GM18517 (cell line): ENCODE data around the gene ESPNL.
"Not testable (repeated sequence)": the region's sequence is repeated elsewhere in the genome, so short reads cannot be mapped to it uniquely, and the experiment has no call there.

Experiments
- ATAC-seq: cut with Tn5 transposase; IDR thresholded peaks from one replicate; pipeline ENCODE4 v1.9.1; 2021; ENCODE audit warnings: mild to moderate bottlenecking, moderate library complexity; ENCODE audit not compliant: unreplicated experiment

Gene ESPNL

GRCh38 chr2:238114851-238115660 lies 14.9 kb downstream of the ESPNL start:
- ATAC-seq = no peak

DNA sequence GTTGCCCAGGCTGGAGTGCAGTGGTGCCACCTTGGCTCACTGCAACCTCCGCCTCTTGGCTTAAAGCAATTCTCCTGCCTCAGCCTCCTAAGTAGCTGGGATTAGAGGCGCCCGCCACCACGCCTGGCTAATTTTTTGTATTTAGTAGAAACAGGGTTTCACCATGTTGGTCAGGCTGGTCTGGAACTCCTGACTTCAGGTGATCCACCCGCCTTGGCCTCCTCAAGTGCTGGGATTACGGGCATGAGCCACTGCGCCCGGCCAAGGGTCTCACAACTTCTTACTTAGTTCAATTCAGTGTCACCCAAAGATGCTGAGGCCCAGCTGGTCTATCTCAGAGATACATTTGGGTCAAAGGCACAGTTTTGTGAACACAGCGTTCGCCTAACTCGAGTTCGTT lies 15.6 kb downstream of the ESPNL start:
- not testable (repeated sequence) for ATAC-seq

DNA sequence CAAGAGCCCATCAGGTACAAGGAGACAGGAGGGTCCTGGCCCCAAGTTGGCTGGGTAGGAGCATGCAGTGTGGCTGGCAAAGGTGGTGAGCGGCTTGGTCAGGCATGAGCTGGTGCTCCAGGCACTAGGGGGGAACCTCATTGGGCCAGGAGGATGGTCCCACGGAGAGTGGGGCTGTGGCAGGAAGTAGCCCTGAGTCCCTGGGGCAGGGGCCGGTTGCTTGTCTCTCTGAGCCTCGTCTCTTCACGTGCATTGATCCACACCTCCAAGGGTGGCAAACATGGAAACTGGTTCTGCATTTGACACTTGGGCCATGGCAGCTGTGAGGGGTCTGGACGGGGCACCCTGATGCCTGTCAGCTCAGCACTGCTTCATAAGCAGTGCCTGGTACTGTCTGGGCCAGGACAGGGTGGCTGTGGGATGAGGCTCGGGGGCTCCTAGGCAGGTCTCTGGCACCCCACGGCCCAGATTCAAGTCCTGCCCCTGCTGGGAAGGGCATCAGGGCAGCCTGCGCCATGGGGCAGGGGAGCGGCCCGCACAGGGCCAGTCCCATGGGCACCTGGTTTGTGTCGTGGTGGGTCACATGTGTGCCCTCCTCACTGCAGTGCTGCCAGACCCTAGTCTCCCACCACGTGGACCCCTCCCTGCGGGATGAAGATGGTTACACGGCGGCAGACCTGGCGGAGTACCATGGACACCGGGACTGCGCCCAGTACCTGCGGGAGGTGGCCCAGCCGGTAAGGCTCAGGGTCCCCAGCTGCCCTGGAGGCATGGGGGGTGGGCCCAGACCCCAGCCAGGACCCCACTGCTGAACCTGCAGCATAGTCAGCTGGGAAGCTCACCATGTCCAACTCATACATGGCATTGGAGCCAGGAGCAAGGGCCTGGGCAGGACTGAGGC lies 16.4 kb downstream of the ESPNL start:
- ATAC-seq = no peak

DNA sequence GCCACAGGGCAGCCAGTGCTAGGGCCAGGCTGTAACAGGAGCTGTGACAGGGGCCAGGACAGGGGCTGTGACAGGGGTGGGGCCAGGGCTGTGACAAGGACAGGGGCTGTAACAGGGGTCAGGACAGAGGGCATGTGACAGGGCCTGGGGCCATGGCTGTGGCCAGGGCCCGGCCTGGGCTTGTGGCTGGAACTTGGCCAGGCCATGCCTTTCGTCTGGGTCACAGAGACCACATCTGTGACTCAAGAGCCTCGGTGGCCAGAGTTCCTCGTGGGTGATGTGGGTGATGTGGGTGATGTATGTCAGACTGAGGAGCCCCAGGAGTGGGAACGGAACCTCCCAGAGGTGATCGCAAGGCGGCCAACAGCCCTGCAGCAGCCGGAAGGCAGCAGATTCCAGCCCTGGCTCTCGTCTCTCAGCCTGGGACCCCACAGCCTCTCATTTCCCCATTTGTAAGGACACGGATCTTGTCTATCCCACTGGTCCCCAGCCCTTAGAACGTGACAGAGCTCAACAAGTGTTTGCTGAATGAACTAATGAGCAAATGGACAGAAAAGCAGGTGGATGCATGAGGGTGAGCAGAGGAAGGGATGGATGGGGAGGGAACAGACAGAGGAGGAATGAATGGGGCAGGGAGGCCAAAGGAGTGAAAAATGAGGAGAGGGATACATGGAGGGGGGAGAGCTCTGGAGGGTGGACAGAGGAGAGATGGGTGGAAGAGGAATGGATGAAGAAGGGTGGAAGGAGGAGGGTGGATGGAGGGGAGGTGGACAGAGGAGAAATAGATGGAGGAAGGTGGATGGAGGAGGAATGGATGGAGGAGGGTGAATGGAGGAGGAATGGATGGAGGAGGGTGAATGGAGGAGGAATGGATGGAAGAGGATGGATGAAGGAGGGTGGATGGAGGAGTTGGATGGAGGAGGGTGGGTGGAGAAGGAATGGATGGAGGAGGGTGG lies 17.3 kb downstream of the ESPNL start:
- no peak for ATAC-seq

DNA sequence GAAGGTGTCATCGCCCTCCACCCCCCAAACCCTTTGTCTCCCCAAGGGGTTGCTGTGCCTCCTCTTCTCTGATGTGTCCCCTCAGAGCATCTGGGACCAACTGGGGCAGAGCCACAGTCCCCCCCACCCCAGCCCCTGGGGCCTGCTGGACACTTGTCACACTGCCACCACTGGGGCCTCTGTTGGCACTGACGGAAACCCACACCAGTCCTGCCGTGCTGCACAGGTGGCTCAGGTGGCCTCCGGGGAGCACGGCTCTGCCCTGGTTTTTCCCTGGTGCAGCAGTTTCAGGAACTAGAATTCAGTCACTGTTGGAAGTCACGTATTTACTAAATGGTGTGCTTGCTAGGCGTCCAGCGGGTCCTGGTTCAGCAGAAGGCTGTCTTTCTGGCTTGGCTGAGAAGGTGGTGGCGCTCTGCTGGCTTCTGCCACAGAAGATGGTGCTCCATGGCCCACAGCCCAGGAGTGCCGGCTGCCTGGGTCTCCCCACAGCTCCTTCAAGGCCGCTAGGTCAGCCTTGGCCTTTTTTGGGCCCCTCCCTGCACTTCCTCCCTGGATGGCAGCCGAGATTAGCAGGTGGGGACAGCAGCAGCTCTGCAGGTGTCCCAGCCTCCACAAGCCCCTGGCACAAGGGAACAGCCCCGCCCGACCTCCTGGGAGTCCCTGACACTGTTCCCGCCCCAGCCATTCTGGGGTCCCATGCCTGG lies 19.8 kb downstream of the ESPNL start:
- no peak for ATAC-seq

DNA sequence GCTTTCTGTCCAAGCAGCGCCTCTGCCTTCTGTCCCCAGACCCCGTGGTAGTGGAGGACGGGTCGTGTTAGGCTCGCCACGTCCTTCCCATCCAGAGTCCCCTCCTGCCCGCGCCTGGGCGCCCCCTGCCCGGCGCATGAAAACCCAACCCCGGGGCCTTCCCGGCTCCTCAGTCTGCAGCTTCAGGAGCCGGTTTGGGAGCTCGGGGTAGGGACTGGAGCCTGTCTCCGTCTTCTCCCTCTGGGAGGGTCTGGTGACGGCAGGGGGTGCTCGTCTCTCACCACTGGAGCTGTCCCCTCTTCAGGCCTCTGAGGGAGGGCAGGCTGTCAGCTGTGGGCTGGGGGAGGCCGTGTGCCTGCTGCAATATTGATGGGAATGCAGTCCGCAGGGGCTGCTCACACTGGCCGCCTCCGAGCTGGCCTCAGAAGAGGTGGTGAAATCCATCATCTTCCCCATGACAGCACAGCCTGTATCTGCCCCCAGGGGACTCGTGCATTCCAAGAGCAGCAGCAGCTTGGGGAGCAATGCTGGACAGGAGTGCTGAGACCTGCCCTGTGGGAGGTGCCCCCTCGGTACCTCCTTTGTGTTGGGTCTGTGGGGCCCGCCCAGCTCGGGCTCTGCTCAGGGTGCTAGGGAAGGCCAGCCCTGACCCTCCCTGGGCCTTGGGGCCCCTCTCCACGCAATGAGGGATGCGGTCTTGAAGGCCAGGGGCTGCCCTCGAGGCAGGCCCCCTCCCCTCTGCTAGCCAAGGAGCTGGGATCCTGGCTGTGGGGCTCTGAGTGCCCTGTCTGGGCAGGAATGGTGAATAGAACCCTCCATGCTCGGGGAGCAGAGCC lies 20.5 kb downstream of the ESPNL start:
- ATAC-seq = no peak

GRCh38 chr2:238121511-238122286 lies 21.6 kb downstream of the ESPNL start:
- no peak for ATAC-seq

- ATAC-seq = no peak
Measured at GRCh38 chr2:238122287-238123217, 22.4 kb downstream of the ESPNL start.

DNA sequence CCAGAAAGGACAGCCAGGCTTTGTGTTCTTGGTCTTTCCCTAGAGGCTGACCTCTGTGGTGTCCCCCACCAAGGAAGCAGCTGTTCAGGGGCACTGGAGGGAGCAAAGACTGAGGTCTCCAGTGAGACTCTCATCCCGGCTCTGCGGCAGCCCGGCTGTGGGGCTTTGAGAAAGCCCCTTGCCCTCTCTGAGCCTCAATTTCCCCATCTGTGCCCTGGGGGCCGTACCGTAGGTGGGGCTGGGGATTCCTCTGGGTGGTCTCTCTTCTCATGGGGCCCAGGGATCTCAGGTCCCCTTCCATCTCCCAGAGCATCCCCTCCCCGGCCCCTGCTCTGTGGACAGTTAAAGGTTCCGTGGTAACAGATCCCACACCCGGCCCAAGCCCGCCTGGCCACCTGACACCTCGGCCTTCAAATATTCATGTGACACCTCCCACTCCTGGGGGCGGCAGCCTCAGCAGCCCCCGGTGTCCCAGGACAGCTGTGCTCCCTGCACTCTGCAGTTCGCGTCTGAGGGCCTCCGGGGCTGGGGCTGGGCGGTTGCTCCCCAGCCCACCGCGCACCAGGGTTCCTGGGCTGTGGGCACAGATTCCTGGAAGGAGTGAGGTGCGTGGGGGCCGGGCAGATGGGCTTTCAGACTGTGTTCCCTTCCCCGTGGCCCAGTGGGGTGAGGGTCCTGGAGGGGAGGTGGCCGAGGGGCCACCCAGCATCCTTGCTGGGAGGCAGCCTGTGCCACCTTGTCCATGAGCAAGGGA lies 23.3 kb downstream of the ESPNL start:
- ATAC-seq = no peak

- ATAC-seq = no peak
Measured at GRCh38 chr2:238123991-238124470, 23.9 kb downstream of the ESPNL start.

- ATAC-seq = no peak
Measured at GRCh38 chr2:238124488-238125126, 24.5 kb downstream of the ESPNL start.

GRCh38 chr2:238125127-238125885 lies 25.2 kb downstream of the ESPNL start:
- no peak for ATAC-seq

- no peak for ATAC-seq
Measured at GRCh38 chr2:238126338-238126737, 26.2 kb downstream of the ESPNL start.

GRCh38 chr2:238126775-238127164 lies 26.6 kb downstream of the ESPNL start:
- ATAC-seq = no peak
